ENCODE data around the gene USP43.

- TF ChIP-seq, protein P1, sequence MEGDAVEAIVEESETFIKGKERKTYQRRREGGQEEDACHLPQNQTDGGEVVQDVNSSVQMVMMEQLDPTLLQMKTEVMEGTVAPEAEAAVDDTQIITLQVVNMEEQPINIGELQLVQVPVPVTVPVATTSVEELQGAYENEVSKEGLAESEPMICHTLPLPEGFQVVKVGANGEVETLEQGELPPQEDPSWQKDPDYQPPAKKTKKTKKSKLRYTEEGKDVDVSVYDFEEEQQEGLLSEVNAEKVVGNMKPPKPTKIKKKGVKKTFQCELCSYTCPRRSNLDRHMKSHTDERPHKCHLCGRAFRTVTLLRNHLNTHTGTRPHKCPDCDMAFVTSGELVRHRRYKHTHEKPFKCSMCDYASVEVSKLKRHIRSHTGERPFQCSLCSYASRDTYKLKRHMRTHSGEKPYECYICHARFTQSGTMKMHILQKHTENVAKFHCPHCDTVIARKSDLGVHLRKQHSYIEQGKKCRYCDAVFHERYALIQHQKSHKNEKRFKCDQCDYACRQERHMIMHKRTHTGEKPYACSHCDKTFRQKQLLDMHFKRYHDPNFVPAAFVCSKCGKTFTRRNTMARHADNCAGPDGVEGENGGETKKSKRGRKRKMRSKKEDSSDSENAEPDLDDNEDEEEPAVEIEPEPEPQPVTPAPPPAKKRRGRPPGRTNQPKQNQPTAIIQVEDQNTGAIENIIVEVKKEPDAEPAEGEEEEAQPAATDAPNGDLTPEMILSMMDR (conservative IDR thresholded peaks at IDR 0.05; ENCODE audit: low read depth, low read length): no peak; the same call in 1 of the 2 replicates
- TF ChIP-seq EZH2 (IDR thresholded peaks at IDR 0.05; ENCODE audit: borderline replicate concordance, low read depth, low read length, poor library complexity, severe bottlenecking): no peak
These were observed 80.3 kb downstream of the USP43 start for GRCh38 chr17:9725575-9725974.
